ENCODE data around the gene HBM.

DNA sequence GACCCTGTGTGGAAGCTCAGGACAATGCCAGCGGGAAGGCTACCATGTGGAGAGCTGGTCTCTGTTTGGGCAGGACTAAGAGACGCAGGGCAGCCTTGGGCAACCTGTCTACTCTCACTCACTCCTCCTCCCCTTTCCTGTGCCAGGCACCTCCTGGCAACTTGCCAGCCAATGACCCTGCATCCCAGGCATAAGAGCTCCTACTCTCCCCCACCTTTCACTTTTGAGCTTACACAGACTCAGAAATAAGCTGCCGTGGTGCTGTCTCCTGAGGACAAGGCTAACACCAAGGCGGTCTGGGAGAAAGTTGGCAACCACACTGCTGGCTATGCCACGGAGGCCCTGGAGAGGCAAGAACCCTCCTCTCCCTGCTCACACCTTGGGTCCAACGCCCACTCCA is 2.6 kb downstream of the HBM start:
- TF ChIP-seq CTCF (conservative IDR thresholded peaks at IDR 0.05): no peak
- TF ChIP-seq EZH2 (IDR thresholded peaks at IDR 0.05; ENCODE audit: low read depth): no peak

All from PC-9 (cell line).